Measurements from ENCODE around the gene THADA. TPM values are rescaled to one million over a fixed set of nuclear protein-coding genes. Genes with fewer than 3 reads are reported as not detected.

Gene THADA, protein sequence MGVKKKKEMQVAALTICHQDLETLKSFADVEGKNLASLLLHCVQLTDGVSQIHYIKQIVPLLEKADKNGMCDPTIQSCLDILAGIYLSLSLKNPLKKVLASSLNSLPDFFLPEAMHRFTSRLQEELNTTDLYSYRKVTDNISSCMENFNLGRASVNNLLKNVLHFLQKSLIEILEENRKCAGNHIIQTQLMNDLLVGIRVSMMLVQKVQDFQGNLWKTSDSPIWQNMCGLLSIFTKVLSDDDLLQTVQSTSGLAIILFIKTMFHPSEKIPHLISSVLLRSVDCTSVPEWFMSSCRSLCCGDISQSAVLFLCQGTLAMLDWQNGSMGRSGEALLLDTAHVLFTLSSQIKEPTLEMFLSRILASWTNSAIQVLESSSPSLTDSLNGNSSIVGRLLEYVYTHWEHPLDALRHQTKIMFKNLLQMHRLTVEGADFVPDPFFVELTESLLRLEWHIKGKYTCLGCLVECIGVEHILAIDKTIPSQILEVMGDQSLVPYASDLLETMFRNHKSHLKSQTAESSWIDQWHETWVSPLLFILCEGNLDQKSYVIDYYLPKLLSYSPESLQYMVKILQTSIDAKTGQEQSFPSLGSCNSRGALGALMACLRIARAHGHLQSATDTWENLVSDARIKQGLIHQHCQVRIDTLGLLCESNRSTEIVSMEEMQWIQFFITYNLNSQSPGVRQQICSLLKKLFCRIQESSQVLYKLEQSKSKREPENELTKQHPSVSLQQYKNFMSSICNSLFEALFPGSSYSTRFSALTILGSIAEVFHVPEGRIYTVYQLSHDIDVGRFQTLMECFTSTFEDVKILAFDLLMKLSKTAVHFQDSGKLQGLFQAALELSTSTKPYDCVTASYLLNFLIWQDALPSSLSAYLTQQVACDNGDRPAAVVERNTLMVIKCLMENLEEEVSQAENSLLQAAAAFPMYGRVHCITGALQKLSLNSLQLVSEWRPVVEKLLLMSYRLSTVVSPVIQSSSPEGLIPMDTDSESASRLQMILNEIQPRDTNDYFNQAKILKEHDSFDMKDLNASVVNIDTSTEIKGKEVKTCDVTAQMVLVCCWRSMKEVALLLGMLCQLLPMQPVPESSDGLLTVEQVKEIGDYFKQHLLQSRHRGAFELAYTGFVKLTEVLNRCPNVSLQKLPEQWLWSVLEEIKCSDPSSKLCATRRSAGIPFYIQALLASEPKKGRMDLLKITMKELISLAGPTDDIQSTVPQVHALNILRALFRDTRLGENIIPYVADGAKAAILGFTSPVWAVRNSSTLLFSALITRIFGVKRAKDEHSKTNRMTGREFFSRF (N-terminal part only)
- total RNA-seq (2022; extraction: Qiagen RNA extraction; ENCODE audit: low read depth): 17.0 to 25.1 TPM (median 22.8 TPM) in 5 replicates

DNA sequence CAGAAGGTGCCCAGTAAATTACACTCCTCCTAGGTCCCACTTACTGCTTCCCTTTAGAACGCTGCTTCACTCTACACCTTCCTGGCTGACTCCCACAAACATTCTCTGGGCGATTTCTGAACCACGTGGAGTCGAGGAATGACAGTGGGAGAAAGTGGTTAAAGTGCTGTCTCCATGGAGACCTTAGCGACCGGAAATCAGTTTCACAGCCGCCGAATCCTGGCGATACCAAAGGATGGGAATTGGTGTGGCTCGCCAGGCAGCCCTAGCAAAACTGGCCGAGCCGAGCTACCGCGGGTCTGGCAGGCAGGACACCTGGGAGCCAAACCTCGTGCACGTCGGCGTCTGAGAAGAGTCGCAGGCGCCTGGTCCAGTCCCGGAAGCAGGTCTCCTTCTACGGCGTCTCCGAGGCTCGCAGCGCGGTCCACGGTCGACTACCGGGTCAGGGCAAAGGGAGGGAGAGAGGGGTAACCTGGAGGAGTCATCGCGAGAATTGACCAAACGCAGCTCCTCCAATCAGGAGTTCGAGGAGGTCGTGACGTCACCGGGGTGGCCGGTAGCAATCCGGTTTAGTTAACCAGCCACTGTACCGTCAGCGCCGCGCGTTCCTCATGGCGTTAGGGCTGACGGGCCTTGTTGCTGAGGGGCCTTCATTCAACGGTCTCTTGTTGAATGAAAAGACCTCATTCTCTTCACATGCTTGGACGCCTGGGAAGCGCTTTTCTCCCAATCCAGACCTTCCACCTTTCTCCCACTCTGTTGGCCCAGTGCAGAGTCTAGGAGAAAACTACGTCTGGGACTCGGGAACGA lies at the start of gene THADA:
Gene THADA, minus strand, starts transcription at position 436 of the 810 bp plus-strand sequence. CDS start 3,646 bp downstream, outside the sequence.

DNA sequence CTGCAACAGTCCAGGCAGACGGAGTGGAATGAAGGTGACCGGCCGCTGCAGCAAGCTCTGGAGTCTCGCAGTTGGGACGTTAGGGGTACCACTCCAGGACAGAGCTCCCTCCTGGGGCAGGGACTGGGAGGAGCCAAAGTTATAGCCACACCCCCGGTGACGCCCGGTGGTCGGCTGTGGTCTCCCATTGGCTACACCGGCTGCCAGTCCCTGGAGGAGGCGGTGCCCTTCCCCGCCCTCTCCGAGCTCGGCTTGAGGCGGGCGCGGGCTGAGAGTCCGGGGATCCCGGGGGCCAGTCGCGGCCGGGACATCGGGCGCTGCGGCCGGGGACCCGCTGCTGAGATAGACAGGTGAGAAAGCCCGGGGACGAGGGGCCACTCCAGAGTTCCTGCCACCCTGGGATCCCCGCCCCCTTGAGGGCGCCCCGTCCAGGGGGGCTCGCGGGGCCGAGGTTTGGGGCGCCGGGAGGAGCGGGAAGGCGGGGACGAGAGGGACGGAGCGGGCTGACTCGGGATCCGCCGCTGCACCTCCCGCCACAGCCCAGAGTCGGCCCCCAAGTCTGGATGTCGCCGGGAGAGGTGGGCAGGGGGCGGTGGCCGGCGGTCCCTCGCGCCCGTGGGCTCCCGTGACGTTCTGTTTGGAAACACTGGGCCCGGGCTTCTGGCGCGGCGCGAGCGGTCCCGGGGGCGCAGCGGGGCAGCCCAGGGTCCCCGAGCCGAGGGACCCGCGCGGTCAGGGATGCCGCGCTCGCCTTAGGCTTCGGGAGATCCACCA lies 41.4 kb upstream of the THADA start, which contains the start of gene PLEKHH2:
Gene PLEKHH2, plus strand, starts transcription at position 231 of the 774 bp plus-strand sequence. CDS start 7,414 bp downstream, outside the sequence.

DNA sequence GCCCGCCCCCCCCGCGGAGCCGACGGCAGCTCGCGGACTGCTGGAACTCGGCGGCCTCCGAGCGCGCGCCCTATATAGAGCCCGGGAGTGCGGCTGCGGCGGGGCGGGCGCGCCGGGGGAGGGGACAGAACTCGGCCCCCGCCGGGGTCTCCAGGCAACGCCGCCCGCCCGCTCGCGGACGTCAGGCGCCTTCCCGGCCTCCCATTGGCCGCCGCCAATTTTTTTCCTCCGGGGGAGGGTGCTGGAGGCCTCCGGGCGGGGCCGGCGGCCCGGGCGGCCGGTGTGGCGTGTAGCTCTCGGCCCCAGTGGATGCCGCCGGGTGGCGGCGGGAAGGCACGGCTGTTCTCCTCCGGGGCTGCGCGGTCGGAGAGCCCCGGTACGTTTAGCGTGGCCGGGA lies 369.3 kb downstream of the THADA start, which contains the start of gene ZFP36L2:
Gene ZFP36L2, minus strand, starts transcription at position 49 of the 397 bp plus-strand sequence. CDS start 291 bp downstream, outside the sequence.

Other genes starting within 250 kb of the THADA start
- gene PLEKHH2, start 41.2 kb upstream of the THADA start, total RNA-seq (2022; extraction: Qiagen RNA extraction; ENCODE audit: low read depth): 0.89 to 1.8 TPM (median 1.5 TPM) in 5 replicates
- 1.6 to 2.8 TPM (median 1.9 TPM) in 5 replicates for gene C1GALT1C1L, start 80.4 kb upstream of the THADA start, total RNA-seq (2022; extraction: Qiagen RNA extraction; ENCODE audit: low read depth)
- gene DYNC2LI1, start 178.0 kb upstream of the THADA start, total RNA-seq (2022; extraction: Qiagen RNA extraction; ENCODE audit: low read depth): 12.6 to 25.6 TPM (median 15.2 TPM) in 5 replicates
- not detected in 5 replicates for gene ABCG5, start 242.8 kb upstream of the THADA start, total RNA-seq (2022; extraction: Qiagen RNA extraction; ENCODE audit: low read depth)
- not detected in 5 replicates for gene ABCG8, start 242.9 kb upstream of the THADA start, total RNA-seq (2022; extraction: Qiagen RNA extraction; ENCODE audit: low read depth)